ENCODE results near the gene DUSP7. TPM values are rescaled to one million over a fixed set of nuclear protein-coding genes. Genes with fewer than 3 reads are reported as not detected.

The DUSP7 gene
- total RNA-seq, 1 donor, result 7.0 TPM

DNA sequence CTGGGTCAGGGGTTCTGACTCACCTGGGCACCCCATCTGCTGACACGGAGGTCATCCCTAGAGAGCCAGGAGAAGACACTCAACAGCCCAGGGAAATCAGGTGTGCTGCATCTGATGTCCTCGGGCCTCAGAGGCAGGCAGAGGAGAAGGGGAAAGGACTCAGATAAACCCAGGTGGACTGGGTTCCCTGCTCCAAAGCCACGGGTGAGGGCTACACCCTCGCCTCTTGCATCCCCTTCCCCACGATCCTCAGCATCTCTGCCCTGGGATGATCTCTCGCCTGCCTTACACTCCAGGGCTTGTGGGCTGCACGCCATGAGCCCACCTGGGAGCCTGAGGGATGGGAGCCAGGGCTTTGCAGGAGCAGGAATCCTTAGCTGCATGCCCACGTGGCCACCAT lies 8.2 kb upstream of the DUSP7 start:
- Histone ChIP-seq H3K9me3 (ENCODE audit: low read depth, low read length) (no peaks in the 10 kb centered on the region), H3K4me1 (ENCODE audit: insufficient read depth, low read length) (peaks cover 32% of the 10 kb centered on the region), H3K27me3 (ENCODE audit: insufficient read depth, low read length) (no peaks in the 10 kb centered on the region), H3K4me3 (ENCODE audit: low read length) (no peak overlapping the region)

DNA sequence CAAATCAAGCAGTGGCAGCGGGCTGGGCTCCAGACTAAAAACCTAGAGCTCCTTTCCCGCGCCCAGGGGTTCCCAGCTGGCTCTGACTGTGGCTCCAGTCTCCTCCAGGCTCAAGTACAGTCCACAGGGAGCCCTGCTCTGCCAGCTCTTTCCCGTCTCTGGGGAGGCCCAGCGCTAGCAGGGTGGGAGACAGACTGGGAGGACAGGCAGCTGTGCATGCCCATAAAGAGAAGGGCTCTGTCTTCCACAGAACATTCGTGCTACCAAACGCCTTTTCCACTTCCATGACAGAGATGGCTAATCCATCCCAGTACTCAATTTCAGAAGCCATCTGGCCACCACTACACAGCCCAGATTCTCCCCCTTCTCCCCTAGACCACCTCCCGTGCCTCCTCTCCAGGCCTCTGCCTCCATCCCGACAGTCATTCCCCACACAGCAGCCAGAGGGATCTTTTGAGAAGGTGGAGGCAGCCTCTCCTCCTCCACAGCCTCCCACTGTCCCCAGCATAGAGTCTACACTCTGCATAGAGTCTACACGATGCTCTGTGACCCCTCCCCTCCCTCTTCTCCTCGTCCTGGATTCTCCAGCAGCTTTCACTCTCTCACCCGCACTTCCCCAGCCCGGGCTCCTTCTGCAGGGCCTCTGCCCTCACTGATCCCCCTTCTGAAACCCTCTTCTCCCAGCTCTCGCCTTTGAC lies 6.8 kb upstream of the DUSP7 start:
- no peaks in the 10 kb centered on the region for H3K9me3 ChIP-seq (ENCODE audit: low read depth, low read length)
- no peaks in the 10 kb centered on the region for H3K27me3 ChIP-seq (ENCODE audit: insufficient read depth, low read length)
- peaks cover 32% of the 10 kb centered on the region for H3K4me1 ChIP-seq (ENCODE audit: insufficient read depth, low read length)
- no peak overlapping the region for H3K4me3 ChIP-seq (ENCODE audit: low read length)

DNA sequence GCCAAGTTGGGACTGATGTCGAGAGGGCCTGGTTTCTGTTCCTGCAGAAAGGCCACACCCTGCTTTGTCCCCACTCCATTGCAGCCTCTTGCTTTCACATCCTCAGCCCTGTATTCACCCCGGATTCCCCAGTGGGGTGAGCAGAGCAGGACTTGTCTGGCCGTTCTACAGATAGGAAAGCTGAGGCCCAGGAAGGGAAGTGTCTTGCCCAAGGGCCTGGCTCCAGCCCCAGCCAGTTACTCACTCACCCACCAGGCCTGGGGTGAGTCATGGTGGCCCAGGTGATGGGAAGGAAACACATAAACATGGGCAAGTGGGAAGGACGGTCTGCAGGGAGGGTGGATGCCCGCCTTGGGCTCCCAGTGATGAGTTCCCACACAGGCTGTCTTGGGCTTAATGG lies 6.1 kb upstream of the DUSP7 start:
- no peak overlapping the region for H3K4me3 ChIP-seq (ENCODE audit: low read length)
- H3K9me3 ChIP-seq (ENCODE audit: low read depth, low read length), result no peaks in the 10 kb centered on the region
- H3K4me1 ChIP-seq (ENCODE audit: insufficient read depth, low read length), result peaks cover 37% of the 10 kb centered on the region
- H3K27me3 ChIP-seq (ENCODE audit: insufficient read depth, low read length), result no peaks in the 10 kb centered on the region

DNA sequence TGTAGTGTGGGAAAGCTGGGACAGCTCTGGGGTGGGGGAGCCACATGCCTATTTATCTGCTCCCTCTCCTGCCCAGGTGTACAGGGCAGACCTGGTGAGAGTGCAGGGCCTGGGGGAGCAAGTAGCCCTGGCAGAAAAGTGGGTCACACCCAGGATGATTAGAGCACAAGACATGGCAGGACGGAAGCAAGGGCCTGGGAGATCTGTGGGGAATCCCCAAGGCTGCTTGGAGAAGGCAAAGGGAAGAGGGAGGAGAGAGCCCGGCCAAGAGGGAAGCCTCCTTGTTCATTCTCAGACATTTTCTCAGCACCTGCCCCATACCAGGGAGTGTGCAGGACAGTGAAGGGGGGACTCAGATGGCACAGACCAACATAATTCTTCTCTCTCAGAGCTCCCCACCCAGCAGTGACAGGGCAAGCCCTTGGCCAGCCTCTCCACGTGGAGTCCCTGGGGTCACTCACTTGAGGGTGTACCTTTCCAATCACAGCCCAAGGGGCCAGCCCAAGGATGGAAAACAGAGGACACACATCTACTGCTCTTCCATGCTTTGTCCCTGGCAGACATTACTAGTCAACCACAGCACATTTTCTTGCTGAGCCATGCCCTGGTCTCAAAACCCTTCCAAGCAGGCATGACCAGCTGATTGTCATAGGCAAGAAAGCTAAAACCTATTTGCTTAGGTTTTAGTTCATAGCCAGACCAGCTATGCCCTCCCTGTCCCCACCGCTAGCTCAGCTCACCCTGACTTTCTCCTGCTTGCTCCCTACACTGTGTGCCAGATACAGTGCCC lies 4.9 kb upstream of the DUSP7 start:
- Histone ChIP-seq H3K27me3 (ENCODE audit: insufficient read depth, low read length) (no peaks in the 10 kb centered on the region), H3K4me3 (ENCODE audit: low read length) (no peak overlapping the region), H3K9me3 (ENCODE audit: low read depth, low read length) (no peaks in the 10 kb centered on the region), H3K4me1 (ENCODE audit: insufficient read depth, low read length) (peaks cover 43% of the 10 kb centered on the region)

DNA sequence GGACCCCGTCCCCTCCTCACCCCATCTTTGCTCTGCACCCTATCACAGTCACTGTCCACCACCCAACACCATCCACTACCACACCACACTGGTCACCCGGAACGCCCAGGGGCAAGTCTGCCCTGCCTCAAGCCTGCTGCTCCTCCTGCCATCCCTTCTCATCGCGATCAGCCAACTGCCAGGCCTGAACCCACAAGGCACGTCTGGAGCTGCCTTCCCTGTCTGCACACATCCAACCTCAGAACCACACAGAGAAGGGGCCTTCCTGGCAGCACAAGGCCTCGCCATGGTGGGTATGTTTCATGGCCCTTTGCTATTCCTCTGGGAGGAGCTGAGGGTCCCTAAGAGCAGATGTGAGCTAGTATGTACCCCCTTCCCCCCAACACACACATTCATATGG lies 3.4 kb upstream of the DUSP7 start:
- peaks cover 45% of the 10 kb centered on the region for H3K4me1 ChIP-seq (ENCODE audit: insufficient read depth, low read length)

DNA sequence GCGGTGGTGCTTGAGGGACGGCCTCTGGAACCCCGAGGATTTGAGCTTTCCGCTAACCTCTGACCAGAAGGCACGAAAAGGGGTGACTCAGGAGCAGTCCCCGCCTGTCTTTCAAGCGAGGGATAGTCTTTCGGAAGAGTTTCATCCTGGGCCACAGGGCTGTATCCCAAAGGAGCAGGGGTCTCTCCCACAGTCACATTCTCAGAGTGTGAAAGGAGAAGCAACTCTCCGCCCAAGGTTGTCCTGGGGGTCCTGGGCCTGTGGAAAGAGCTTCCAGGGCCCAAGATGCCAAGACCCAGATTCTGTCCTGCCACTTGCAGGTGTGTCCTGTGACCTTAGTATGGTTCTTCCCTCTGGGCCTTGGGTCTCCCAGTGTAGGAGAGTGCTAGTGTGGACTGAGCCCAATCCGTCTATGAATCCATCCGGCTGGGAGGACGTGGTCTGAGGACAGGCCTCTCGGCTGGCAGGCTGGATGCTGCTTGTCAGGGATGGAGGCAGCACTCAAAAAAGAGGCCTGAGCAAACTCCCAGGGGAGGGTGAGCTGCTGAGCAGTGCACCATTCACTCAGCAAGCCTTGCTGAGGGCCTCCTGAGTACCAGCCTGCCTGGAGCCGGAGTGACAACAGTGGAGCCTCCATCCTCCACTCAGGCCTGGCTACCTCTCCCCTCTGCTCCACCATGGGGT lies 1.6 kb upstream of the DUSP7 start:
- Histone ChIP-seq H3K4me3 (ENCODE audit: low read length) (peak overlapping the region; percentile 23), H3K9me3 (ENCODE audit: low read depth, low read length) (no peaks in the 10 kb centered on the region), H3K4me1 (ENCODE audit: insufficient read depth, low read length) (peaks cover 59% of the 10 kb centered on the region), H3K27me3 (ENCODE audit: insufficient read depth, low read length) (no peaks in the 10 kb centered on the region)

More for the DNA sequence above, 3.4 kb upstream of the DUSP7 start:
- Histone ChIP-seq H3K9me3 (ENCODE audit: low read depth, low read length) (no peaks in the 10 kb centered on the region), H3K4me3 (ENCODE audit: low read length) (no peak overlapping the region), H3K27me3 (ENCODE audit: insufficient read depth, low read length) (no peaks in the 10 kb centered on the region)

DNA sequence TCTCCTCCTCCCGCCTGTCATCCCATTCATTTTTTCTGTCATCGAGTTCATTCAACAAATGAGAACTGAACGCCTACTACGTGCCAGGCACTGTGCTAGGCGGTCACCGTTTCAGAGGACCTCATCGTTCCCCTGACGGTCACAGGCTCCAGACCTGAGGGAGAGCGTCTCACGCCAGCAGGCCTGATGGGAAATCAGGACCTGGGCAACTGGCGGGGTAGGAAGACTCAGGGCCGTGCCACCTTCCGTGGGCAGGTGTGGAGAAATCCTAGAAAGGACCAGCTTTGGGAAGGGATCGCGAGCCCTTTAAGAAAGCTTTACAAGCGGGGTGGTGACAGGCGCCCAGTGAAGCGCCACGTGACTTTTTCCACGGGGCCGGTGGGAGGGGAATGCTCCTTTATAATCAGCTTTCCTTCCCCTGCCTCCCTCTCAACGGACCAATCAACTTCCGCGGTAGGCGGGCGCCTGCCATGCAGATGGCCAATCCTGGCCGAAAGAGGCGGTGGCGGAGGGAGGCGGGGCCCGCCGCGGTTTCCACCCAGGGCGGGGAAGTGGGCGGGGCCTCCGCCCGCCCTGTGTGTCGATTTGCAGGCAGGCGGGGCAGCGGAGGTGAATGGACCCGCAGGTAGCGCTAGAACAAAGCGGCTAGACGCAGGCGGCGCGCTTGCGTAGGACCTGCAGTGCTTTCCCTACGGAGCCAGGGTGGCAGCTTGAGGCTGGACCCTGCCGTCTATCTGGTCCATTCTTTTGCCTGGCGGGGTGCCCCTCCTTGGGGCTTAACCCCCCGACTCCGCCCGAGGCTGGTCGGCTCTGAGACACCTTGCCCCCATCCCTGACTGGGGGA lies 819 bp upstream of the DUSP7 start:
- no peaks in the 10 kb centered on the region for H3K27me3 ChIP-seq (ENCODE audit: insufficient read depth, low read length)
- H3K4me3 ChIP-seq (ENCODE audit: low read length), result peak overlapping the region; percentile 44
- no peaks in the 10 kb centered on the region for H3K9me3 ChIP-seq (ENCODE audit: low read depth, low read length)
- H3K4me1 ChIP-seq (ENCODE audit: insufficient read depth, low read length), result peaks cover 59% of the 10 kb centered on the region

DNA sequence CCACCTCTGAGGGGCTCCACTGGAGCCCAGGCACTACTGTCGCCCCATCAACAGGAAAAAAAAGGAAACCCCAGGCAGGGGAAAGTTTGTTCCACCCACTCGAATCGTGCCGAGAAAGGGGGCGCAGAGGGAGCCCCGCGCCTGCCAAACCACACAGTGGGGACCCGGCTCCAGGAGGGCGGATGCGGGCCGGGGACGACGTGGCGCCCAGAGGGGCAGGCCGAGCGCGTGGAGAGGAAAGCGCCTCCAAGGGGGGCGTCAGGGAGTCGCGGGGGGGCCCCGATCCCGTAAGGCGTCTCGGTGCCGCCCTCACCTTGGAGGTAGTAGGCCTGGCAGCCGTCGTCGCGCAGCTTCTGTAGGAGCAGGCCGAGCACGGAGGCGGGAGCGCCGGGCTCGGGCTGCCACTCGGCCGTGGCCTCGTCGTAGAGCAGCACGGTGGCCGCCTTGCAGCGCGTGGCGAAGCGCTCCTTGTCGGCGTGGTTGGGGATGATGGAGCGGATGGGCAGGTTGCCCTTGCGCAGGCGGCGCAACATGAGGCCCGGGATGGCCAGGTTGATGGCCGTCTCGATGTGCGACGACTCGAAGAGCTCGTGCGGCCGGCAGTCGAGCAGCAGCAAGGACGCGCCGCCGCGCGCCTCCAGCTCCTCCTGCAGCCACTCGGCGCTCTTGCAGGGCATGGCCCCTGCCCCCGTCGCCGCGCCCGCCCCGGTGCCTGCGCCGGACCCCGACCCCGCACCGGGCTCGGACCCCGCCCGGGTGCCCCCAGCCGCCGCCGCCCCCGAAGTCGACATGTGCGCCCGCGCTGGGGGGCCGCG lies 627 bp downstream of the DUSP7 start:
- H3K9me3 ChIP-seq (ENCODE audit: low read depth, low read length), result no peaks in the 10 kb centered on the region
- no peaks in the 10 kb centered on the region for H3K27me3 ChIP-seq (ENCODE audit: insufficient read depth, low read length)
- H3K4me1 ChIP-seq (ENCODE audit: insufficient read depth, low read length), result peaks cover 60% of the 10 kb centered on the region
- peak overlapping the region; percentile 76 for H3K4me3 ChIP-seq (ENCODE audit: low read length)

DNA sequence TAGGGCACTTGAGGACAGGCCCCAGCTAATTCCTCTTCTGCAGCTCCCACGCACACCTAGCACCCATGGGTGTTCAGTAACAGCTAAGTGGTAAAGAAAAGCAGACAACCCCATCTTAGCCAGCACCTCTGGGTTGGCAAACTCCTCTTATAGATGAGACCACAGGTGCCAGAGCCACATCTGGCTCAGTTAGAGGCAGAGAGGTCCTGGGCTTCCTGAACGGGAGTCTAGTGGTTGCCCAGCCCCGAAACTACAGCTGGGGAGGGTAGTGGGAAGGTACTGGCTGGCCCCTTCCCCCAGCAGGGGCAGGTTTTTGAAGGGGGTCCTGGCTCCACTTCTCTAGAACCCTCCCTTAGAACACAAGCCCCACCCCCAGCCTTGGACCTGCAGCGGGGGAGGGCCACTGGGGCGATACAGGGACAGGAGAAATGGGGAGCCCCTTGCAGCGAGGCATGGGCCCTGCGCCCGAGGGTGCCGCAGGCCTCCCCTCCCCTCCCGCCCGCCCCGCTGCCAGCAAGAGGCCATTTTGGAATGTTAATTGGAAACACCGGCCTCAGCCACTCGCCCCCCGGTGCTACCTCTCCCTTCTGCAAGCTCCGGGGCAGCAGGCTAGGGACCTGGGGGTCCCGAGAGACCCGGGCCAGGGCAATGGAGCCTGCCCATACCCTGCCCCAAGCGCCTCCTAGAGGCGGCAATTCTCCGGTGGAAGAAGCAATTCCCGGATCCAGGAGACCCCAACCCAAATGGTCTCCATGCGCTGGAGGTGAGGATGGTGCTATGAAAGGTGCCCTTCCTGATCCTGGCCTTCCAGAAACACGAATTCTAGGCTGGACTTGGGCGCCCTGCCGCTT lies 1.5 kb downstream of the DUSP7 start:
- Histone ChIP-seq H3K4me1 (ENCODE audit: insufficient read depth, low read length) (peaks cover 68% of the 10 kb centered on the region), H3K9me3 (ENCODE audit: low read depth, low read length) (no peaks in the 10 kb centered on the region), H3K27me3 (ENCODE audit: insufficient read depth, low read length) (no peaks in the 10 kb centered on the region), H3K4me3 (ENCODE audit: low read length) (peak overlapping the region; percentile 76)

DNA sequence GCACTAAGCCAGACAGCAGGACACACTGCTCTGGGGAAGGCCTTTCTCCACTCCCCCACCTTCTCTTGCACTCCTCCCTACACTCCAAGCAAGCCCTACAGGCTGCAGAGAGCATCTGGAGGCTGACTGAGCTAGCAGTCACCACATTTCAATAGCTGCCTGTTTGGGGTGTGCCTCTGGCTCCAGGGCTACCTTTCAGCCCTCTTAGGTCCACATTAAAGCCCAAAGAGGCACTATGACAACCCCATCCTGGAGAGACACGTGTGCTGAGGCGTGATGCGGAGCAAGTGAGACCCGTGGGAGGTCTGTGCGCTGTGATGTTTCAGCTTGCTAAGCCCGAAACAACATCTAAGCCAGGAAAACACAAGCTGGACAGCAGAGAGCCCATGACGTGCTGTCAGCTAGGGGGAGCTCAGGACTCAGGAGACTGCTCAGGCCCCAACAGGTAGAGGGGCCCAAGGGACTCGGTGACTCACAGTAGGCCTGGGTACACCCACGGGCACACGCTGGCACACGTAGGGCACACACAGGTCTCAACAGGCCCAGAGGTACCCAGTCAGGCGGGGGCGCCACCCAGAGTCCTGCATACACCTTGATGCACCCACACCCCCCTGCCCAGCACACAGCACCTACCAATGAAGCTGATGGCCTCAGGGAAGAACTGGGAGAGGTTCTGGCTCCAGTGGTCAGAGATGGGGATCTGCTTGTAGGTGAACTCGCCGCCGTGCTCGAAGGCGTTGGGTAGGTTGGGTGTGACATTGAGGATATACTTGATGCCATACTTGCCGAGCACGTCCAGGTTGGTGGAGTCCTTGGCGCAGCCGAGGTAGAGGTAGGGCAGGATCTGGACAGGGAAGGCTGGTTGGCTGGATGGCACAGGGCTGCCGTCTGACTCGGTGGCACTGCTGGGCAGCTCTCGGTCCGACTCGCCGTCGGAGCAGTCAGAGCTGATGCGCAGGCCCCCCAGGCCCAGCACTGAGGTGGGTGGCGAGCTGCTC lies 2.8 kb downstream of the DUSP7 start:
- H3K9me3 ChIP-seq (ENCODE audit: low read depth, low read length), result no peaks in the 10 kb centered on the region
- H3K4me1 ChIP-seq (ENCODE audit: insufficient read depth, low read length), result peaks cover 74% of the 10 kb centered on the region
- H3K27me3 ChIP-seq (ENCODE audit: insufficient read depth, low read length), result no peaks in the 10 kb centered on the region
- H3K4me3 ChIP-seq (ENCODE audit: low read length), result no peak overlapping the region

DNA sequence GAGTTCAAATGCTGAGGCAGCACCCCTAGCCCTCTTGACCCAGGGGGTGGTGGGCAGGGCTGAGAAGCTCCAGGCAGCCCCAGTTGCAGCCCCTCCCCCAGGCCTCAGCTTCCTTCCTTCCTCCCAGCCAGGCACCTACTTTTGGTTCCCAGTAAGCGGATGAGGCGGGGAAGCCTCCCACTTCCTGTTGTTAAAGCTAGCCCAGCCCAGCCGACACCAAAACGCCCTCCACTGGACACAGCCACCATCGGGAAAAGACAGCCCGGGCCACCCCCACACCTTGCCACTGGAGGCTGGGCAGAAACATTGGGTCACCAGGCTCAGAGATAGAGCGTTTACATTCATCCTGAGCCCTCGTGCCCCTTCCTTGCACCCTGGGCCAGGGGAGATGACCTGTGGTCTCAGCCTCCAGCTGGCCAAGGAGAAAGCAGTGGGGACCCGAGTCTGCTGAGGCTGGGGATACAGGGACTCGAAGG lies 3.5 kb downstream of the DUSP7 start:
- no peaks in the 10 kb centered on the region for H3K27me3 ChIP-seq (ENCODE audit: insufficient read depth, low read length)
- no peaks in the 10 kb centered on the region for H3K9me3 ChIP-seq (ENCODE audit: low read depth, low read length)
- peak overlapping the region; percentile 24 for H3K4me3 ChIP-seq (ENCODE audit: low read length)
- peaks cover 71% of the 10 kb centered on the region for H3K4me1 ChIP-seq (ENCODE audit: insufficient read depth, low read length)

DNA sequence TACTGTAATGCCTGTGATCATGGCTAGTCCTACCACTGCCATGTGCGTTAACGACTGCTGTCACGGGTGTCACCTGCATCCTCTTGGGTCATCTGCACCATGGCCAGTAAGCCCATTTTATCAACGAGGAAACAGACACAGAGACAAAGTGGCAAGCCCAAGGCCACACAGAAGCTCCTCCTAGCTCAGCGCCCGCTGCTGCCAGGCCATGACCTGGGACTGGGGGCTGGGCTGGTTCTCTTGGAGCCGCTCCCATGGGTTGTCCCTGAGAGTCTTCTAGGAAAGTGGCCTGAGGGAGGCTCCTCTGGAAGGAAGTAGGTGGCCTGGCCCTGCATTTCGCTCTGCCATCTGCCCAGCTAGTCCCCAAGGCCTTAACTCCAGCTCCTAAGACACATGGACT lies 4.9 kb downstream of the DUSP7 start:
- H3K4me3 ChIP-seq (ENCODE audit: low read length), result no peak overlapping the region
- H3K27me3 ChIP-seq (ENCODE audit: insufficient read depth, low read length), result no peaks in the 10 kb centered on the region
- no peaks in the 10 kb centered on the region for H3K9me3 ChIP-seq (ENCODE audit: low read depth, low read length)
- peaks cover 62% of the 10 kb centered on the region for H3K4me1 ChIP-seq (ENCODE audit: insufficient read depth, low read length)

Data from mononuclear cell (primary cell).